HG03520 (cell line): Measurements from ENCODE around the gene GJC2.
"Not testable (repeated sequence)": the region's sequence is repeated elsewhere in the genome, so short reads cannot be mapped to it uniquely, and the experiment has no call there.

Source experiments
- ATAC-seq: cut with Tn5 transposase; IDR thresholded peaks from one replicate; pipeline ENCODE4 v1.9.1; 2021; ENCODE audit warnings: mild to moderate bottlenecking, moderate library complexity; ENCODE audit not compliant: unreplicated experiment

The GJC2 gene

DNA sequence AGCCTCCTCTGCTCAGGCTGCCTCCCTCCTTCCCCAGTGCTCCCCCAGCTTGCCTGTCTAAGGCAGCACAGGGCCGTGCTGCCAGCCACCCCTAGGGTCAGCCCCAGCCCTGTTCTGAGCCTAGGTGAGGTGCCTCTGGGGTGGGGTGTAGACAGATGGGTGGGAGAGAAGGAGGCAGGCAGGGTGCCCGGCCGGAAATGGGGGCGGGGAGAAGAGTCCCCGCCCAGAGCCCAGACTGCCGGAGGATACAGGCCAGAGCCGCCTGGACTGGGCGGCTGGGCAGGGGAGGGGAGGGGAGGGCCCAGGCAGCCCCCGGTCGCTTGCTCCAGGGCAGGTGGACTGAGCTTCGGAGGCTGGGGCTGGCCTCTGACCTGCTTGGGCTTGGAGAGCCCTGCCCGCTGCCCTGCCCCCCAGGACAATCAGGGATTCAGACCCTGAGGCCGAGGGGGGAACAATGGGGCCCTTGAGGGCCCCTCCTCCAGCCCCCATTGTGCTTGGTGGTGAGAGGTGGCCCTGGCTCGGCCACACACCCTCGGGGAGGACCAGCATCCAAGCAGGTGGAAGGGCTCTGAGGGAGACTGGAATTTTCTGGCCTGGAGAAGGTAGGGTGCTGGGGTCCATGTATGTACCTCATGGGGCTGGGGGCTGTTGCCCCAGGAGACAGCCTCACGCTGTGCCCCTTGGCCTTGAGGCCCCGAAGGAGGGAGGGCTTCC, at the start of gene GJC2:
Gene GJC2 (plus strand): TSS at position 525 of the 714 bp plus-strand sequence. CDS start 7,829 bp downstream, outside the sequence.
- ATAC-seq, result no peak

DNA sequence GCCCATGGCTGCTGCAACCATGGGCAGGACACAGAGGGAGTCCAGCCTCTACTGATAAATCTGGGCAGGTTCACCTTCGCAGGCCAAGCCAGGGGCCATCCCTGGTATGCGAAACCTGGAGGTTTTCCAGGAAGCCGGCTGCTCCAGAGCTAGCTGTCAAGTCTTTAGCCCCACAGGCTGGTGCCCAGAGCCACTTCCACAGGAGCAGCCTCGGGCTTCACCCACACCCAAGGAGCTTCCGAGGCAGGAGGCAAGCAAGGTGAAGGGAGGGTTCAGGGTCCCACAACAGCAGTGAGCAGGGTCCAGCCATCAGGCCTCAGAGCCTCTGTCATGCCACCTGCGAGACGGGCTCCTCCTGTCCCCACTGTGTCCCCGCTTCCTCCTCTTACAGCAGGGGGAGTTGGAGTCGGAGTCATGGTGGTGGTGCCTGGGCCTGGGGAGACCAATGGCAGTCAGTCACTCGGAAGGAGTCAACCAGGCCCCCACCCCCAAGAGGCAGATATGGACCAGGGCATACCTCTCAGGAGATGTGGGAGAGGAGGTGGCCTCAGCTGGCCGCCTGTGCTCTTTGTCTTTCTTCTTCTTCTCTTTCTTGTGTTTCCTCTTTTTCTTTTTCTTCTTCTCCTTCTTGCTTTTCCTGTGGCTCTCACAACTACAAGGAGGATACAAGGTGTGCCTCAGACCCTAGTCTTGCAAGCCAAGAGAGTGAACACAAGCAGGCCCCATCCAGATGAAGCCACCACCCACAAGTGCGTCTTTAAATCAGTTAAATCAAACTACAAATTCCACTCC, 48.7 kb upstream of the GJC2 start:
- no peak for ATAC-seq

DNA sequence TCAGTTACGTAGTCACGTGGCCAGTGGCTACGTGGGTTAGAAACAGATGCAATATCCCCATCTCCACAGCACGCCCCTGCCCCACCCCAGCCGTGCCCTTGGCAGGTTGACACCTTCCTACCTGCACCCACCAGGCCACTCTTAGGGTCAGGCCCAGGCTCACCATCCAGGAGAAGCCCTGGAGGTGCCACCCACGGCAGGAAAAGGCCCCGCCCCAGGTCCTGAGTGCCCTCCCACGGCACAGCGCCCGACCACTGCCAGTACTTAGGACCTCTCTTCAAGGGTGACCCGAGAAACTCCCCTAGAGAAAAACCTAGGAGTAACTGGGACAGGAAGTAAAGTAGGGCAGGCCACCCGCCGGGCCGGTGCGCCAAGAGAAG, 48.1 kb upstream of the GJC2 start:
- ATAC-seq, result no peak

DNA sequence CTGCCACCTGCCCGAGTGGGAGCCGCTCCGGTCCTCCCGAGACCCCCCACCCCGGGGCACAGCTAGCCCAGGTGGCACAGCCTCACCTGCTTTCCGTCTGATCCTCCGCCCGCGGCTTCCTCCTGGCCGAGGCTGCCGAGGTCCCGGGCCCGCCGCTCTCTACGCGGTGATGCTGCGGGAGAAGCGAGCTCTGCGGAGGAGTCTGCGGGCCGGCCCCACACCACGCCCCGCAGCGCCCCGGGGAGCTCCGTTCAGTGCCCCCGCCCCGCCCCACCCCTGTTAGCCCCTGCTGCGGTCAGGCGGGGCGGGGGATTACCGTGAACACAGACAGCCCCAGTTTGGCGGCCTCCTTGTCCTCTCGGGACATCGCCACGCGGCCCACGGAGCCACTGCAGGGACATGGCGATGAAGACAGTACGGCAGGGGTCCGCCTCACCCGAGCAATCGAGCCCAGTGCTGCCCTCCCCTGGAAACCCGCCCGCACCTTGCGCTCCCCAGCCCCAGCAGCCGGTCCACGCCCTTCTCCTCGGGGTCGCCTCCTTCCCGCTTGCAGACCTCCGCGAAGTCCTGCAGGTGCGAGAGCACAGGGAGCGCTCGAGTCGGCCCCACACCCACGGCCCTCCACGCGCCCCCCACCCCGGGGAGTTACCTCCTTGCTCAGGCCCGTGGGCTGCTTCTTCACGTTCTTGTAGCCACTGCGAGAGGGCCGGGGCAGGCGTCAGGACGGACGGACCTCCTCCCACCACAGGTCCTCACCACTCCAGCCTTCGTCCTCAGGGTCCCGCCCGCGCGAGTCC, 47.5 kb upstream of the GJC2 start:
- peak; percentile 14 for ATAC-seq

DNA sequence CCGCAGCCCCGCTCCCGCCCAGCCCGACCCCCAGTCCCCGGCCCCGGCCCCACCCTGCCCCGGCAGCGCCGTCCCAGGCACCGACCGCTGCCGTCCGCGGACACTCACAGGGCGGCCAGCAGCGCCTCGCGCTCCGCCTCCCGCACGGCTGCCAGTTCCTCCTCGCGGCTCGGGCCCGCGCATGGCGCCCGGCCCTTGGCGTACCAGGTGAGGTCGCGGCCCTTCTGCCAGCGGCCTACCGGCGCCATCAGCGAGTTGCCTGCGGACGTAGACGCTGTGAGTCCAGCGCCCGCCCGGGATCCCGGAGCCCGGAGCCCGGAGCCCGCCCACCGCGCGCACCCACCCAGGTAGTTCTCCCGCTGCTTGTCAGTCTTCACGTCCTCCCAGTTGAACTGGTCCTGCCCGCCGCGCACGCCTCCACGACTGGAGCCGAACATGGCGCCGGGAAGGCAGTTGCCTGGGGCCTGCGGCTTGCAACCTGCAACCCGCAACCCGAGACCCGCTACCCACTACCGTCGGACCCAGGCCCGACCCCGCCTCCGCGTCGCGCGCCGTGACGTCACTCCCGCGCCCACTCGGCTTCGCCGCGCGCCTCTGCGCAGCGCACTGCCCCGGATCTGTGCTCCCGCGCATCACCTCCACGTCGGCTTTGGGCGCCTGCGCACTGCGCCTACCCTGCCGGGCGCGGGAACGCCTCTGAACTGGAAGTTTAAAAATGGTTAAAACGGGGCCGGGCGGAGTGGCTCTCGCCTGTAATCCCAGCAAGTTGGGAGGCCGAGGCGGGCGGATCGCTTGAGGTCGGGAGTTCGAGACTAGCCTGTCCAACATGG, 46.7 kb upstream of the GJC2 start, which contains the start of gene C1orf35:
Gene C1orf35 (minus strand): TSS at position 535 of the 830 bp plus-strand sequence. CDS start 98 bp downstream, at position 437.
- peak; percentile 58 for ATAC-seq

DNA sequence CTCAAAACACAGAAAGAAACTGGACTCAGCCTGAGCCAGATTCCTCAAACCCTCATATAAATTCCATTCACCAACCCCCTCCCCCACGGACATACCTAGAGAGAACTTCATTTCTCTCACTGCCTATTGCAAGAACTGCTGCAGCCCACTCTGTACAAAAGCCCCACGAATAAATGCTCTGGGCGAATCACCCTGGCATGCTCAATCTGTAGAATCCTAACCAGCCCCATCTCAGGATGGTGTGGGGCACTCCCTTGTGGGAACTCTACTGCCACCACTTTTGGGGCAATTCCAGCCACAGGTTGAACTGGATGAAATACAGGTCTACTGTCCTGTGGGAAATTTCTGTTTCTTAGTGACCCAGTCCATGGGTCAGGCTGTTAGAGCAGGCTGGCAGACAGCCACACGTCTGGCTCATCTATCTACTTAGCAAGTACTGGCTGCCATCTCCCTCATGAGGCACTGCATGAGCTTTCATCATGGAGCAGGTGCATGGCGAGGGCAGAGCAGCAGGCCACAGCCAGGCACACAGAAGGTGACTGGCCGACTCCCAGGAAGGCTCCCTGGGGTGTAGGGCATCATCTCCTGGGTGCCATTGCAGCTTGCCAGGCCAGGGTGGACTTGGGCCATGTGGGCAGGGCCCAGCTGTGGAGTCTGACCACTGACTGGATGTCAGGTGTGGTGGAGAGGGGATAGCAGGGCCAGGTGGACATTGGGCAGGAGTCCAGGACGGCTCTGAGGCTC, 45.0 kb upstream of the GJC2 start:
- ATAC-seq, result no peak

DNA sequence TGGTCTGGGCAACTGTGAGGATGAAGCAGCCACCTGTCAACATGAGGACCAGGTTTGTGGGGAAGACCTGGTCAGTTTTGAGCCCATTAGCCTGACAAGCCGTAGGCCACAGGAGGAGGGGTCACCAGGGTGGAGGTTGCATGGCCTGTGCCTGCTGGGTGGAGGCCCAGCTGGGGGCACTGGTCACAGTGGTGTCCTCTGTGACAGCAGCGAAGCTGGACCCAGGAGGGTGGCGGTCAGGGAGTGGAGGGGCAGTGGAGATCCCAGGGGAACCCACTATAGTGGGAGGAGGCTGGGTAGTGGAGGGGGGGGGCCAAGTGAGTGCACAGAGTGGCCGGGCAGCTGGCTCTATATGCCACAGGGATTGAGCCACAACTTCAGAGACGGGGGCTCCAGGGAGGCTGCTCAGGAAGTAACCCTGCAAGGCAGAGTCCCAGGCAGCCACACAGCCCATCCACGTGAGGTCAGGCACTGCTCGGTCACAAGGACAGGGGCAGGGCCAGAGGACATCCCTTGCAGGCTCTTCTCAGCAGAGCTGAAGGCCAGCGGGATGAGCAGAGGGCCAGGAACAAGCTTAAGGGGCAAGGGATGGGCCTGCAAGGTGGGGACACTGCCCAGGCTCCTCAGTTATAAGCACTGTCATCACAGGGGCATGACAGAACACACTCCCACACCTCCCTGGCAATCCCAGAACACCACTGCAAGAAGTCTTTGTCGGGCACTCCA, 44.3 kb upstream of the GJC2 start:
- no peak for ATAC-seq

DNA sequence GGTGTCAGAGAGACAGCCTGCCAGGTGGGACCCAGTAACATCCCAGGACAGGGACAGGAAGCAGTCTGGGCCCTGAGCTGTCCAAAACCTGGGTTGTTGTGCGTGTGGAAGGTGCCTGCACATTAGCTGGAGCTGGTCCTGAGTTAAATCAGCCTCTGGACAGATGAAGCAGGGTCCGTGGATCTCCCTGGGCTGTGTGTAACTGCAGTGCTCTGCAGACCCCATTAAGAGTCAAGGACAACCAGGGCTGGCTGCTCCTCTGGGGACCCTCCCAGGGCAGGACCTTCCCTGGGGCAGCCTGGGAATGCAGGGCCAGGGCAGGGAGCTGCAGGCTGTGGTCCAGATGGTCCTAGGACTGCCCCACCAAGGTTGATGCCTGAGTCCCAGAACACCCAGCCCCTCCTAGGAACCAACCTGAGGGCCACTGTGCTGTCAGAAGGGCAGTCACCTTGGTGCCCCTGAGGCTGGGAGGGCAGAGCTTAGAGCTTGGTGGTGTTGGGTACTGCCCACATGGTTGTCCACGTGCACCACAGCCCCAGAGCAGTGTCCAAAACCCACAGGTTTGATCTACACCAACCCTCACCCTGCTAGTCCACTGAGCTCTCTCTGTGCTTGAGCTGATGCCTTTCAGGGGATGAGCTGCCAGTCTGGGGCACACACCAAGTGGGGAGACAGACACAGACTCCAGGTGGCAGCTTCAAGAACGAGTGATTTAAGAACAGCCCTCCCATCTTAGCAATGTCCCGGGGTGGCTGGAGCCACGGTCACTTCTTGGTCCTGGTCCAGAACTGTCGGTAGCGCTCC, 43.5 kb upstream of the GJC2 start:
- ATAC-seq, result no peak

DNA sequence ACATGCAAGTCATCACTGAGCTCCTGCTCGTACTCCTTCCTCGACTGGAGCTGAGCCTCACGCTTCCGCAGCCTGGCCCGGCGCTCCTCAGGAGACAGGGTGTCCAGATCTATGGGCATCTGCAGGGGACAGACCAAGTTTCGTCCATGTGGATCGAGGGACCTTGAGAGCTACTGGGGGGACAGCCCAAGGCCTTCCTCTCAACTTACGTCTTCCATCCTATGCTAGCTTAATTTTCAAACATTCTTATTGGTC, 43.0 kb upstream of the GJC2 start:
- ATAC-seq, result no peak

DNA sequence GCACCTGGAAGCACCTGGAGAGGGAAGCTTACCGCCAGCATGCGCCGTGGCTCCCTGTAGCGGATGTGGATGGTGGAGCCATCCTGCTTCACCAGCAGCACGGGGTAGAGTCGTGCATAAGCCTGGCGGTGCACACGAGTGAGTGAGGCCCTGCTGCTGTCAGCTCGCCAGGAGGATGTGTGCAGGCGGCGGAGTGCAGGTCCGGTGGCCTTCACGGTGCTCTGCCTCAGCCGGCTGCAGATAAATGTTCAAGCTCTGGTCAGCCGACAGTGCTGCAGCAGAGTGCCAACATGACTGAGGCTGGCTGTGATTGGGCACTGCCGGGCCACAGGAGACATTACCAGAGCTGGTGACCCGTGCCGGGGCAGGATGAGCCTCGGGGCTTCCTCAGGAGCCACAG, 42.1 kb upstream of the GJC2 start:
- ATAC-seq, result no peak

DNA sequence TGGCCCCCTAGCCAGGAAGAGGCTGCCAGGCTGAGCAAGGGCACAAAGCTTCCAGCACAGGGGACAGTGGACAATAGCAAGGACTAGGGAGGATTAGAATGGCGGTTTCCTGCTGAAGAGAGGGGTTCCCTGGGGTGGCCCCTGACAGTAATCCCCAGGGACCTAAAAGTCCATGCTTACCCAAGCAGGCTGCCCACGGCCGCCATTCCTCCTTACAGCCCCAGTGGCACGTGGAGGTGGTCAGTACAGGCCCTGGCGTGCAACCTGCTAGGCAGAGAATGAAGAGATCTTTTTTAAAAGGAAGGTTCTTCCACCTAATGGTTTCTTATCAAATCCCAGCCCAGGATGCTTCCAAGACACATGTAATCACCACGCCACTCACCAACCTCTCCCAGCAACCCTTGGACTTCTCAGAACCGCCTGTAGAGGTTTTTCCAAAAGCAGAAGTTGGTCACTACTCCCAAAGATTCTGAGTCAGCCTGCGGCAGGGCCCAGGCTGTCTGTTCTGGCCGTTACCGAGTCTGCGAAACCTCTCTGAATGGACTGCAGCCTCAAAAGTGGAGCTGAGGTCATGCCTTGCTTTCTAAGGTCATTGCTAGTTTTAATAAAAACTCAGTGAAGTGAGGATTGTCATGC, 41.6 kb upstream of the GJC2 start:
- ATAC-seq, result no peak

DNA sequence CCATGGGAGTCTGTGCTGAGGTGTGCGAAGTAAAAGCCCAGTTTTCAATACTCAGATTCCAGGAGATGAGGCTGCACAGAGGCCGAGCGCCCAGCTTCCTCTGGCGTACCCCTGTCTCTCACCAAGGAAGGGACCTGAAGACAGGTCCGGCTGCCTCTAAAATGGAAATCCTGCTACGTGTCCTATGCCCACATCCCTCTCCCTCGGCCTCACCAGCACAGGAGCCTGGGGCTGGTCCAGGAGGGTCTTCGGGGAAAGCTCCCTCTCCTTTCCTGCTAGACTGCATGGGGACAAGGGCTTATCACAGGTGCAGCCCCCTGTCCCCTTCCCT, 41.0 kb upstream of the GJC2 start:
- ATAC-seq, result no peak

DNA sequence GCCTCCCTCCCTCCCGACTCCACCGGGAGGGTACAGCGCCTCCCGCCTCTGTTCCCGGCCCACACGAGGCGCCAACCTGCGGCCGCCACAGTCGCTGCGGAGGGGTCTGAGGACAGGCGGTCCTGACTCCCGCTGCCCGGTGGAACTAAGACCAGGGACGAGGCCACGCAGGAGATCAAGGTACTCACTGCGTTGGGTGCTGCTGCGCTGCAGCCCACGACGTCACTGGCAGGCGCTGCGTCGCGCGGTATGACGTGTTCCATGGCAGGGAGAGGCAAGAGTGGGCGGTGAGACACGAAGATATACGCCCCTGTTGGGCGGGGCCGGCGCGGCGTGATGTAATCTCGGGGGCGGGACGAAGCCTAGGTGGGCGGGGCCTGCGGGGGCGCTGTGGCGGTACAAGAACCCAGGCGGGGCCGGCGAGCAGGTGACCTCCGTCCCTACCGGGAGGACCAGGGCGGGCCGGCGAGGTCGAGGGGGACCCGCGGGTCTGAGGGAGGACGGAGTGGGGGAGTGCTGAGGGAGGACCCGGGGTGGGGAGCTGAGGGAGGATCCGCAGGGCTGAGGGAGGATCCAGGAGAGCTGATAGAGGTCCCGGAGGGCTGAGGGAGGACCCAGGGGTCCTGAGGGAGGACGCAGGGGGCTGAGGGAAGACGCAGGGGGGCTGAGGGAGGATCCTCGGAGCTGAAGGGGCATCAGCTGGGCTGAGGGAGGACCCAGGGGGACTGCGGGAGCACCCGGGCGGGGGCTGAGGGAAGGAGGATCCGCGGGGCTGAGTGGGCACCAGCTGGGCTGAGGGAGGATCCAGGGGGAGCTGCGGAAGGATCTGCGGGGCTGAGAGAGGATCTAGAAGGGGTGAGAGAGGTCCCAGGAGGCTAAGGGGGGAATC, 40.4 kb upstream of the GJC2 start, which contains the start of gene MRPL55:
Gene MRPL55 (minus strand): TSS at position 227 of the 889 bp plus-strand sequence. CDS start 1,039 bp downstream, outside the sequence.
- ATAC-seq, result peak; percentile 82

DNA sequence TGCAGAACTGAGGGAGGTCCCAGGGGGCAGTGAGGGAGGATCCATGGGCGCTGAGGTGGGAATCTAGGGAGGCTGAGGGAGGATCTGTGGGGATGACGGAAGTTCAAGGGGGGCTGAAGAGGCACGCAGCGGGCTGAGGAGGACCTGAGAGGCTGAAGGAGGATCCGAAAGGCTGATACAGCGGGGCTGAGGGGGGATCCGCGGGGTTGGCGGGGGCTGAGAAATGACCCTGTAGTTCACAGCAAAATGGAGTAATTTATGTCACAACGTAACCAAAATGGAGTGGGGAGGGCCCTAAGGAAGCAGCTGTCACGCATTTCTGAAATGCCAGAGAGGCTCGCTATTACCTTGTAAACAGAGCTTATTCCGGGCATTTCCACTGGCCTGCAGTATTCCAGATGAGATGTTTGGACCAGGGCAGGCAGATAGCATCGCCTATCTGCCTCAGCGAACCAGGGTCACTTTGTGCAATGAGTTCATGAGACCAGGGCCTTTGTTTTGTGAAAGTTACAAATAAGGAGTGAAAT, 39.7 kb upstream of the GJC2 start:
- ATAC-seq, result no peak

DNA sequence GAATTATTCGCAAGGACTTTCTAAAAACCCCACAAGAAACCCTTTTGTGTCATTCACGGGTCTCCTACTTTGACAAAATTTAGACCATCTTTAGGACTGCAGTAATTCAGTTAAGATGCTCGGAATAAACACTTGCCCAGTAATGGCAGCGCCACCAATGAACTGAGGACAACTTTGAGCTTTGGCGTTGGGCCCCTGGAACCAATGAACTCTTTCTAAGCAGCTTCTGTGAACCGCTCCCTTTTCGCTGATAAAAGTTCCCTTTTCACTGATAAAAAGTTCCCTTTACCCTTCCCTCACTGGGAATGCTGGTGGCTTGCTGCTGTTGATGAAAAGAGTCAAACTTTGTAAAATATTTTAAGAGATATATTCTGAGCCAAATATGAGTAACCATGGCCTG, 39.2 kb upstream of the GJC2 start:
- no peak for ATAC-seq

DNA sequence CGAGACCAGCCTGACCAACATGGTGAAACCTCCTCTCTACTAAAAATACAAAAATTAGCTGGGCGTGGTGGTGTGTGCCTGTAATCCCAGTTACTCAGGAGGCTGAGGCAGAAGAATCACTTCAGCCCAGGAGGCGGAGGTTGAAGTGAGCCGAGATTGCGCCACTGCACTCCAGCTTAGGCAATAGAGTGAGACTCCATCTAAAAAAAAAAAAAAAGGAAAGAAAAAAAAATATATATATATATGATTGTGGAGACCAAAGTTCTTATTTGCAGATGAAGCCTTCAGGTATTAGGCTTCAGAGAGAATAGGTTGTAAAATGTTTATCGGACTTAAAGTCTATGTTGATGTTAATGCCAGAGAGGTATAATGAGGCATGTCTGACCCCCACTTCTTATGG, 38.4 kb upstream of the GJC2 start:
- ATAC-seq, result not testable (repeated sequence)

DNA sequence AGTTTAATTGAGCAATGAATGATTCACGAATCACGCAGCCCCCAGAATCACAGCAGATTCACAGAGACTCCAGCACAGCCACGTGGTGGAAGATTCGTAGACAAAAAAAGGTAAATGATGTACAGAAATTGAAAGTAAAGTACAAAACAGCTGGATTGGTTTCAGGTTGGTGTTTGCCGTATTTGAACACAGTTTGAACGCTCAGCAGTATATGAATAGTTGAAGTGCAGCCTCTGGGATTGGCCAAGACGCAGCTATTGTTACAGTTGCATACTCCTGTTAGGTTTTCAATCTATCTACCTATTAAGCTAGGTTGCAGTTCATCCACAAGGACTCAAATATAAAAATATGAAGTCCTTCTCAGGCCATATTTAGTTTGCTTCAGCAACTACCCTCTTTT, 37.6 kb upstream of the GJC2 start:
- no peak for ATAC-seq
